Neural cell (in vitro differentiated cells): ENCODE measurements around the gene EXTL1. TPM values are rescaled to one million over a fixed set of nuclear protein-coding genes. Genes with fewer than 3 reads are reported as not detected.

Experiments used
- H2AFZ ChIP-seq: fragments of 200-600, 300-800 bp; sonication (generic), shearing (Covaris generic); 2 replicates; pipeline ENCODE4 v1.6.0; 2014; ENCODE audit warnings: low read depth, mild to moderate bottlenecking, antibody characterized with exemption, low read length, moderate library complexity
- H3F3A ChIP-seq: fragments of 200-600 bp; shearing (Covaris generic); 2 replicates; pipeline ENCODE4 v1.6.1; 2016; ENCODE audit warnings: mild to moderate bottlenecking, moderate library complexity, mixed read lengths, antibody characterized with exemption, low read length; ENCODE audit not compliant: insufficient read depth, poor library complexity, severe bottlenecking
- H3K27ac ChIP-seq: fragments of 200-600, 300-800 bp; sonication (generic), shearing (Covaris generic); 2 replicates; pipeline ENCODE4 v1.5.1; 2014; ENCODE audit warnings: mild to moderate bottlenecking, low read length, moderate library complexity
- H3K27me3 ChIP-seq: fragments of 300-800, 200-600 bp; sonication (generic), shearing (Covaris generic); 2 replicates; pipeline ENCODE4 v1.6.0; 2014; ENCODE audit warnings: mild to moderate bottlenecking, low read depth, low read length, moderate library complexity; ENCODE audit not compliant: insufficient read depth
- H3K36me3 ChIP-seq: fragments of 300-800, 200-600 bp; sonication (generic), shearing (Covaris generic); 2 replicates; pipeline ENCODE4 v1.5.1; 2014; ENCODE audit warnings: mild to moderate bottlenecking, antibody characterized with exemption, low read length, moderate library complexity; ENCODE audit not compliant: insufficient read depth
- H3K4me2 ChIP-seq: fragments of 300-800, 200-600 bp; sonication (generic), shearing (Covaris generic); 2 replicates; pipeline ENCODE4 v1.6.0; 2014; ENCODE audit warnings: mild to moderate bottlenecking, low read length
- H3K4me3 ChIP-seq: fragments of 300-800, 200-600 bp; sonication (generic), shearing (Covaris generic); 2 replicates; pipeline ENCODE4 v1.5.1; 2014; ENCODE audit warnings: mild to moderate bottlenecking, low read length, moderate library complexity
- H3K79me2 ChIP-seq: fragments of 200-600 bp; shearing (Covaris generic); replicated peaks from 2 replicates; pipeline ENCODE4 v1.6.0; 2014; ENCODE audit warnings: mild to moderate bottlenecking, low read length, moderate library complexity; ENCODE audit not compliant: insufficient read depth
- H3K9ac ChIP-seq: fragments of 300-800, 200-600 bp; sonication (generic), shearing (Covaris generic); 2 replicates; pipeline ENCODE4 v1.6.1; 2016; ENCODE audit warnings: mild to moderate bottlenecking, low read length, mixed read lengths
- H3K9me2 ChIP-seq: fragments of 200-600 bp; shearing (Covaris generic); 2 replicates; pipeline ENCODE4 v1.6.1; 2016; ENCODE audit warnings: mild to moderate bottlenecking, low read length, mixed read lengths; ENCODE audit not compliant: insufficient read depth
- H3K9me3 ChIP-seq: fragments of 200-600, 300-800 bp; sonication (generic), shearing (Covaris generic); 2 replicates; pipeline ENCODE4 v1.6.1; 2016; ENCODE audit warnings: mild to moderate bottlenecking, mixed run types, low read length, moderate library complexity, mixed read lengths
- H4K20me1 ChIP-seq: fragments of 200-600 bp; shearing (Covaris generic); 2 replicates; pipeline ENCODE4 v1.6.1; 2016; ENCODE audit warnings: mild to moderate bottlenecking, mixed run types; ENCODE audit not compliant: insufficient read depth
- CTCF ChIP-seq: fragments of 450-650 bp; IDR thresholded peaks from 2 replicates; pipeline ENCODE4 v1.5.1; 2014; ENCODE audit warnings: antibody characterized with exemption, mild to moderate bottlenecking, moderate library complexity; ENCODE audit not compliant: poor library complexity, severe bottlenecking
- EP300 ChIP-seq: fragments of 450-650 bp; conservative IDR thresholded peaks from 2 replicates; pipeline ENCODE4 v1.6.1; 2014; ENCODE audit warnings: antibody characterized with exemption, mild to moderate bottlenecking, moderate library complexity; ENCODE audit not compliant: poor library complexity, severe bottlenecking
- EZH2 ChIP-seq: fragments of 200-600, 300-800 bp; shearing (Covaris generic), sonication (generic); IDR thresholded peaks from 2 replicates; pipeline ENCODE4 v1.6.1; 2014; ENCODE audit warnings: antibody characterized with exemption, low read length, borderline replicate concordance, mild to moderate bottlenecking; ENCODE audit not compliant: insufficient read depth, poor library complexity, severe bottlenecking
- MXI1 ChIP-seq: fragments of 450-650 bp; conservative IDR thresholded peaks from 2 replicates; pipeline ENCODE4 v1.6.1; 2014; ENCODE audit warnings: antibody characterized with exemption, mild to moderate bottlenecking; ENCODE audit not compliant: poor library complexity, severe bottlenecking
- POLR2AphosphoS5 ChIP-seq: IDR thresholded peaks from 2 replicates; pipeline ENCODE4 v1.6.1; 2012
- RAD21 ChIP-seq: fragments of 450-650 bp; conservative IDR thresholded peaks from 2 replicates; pipeline ENCODE4 v1.6.1; 2014; ENCODE audit warnings: antibody characterized with exemption, mild to moderate bottlenecking, moderate library complexity
- REST ChIP-seq: IDR thresholded peaks from 2 replicates; pipeline ENCODE4 v1.6.1; 2012; ENCODE audit warnings: borderline replicate concordance
- SMC3 ChIP-seq: fragments of 450-650 bp; conservative IDR thresholded peaks from 2 replicates; pipeline ENCODE4 v1.6.1; 2014; ENCODE audit warnings: antibody characterized with exemption, mild to moderate bottlenecking, moderate library complexity; ENCODE audit not compliant: poor library complexity
- TAF1 ChIP-seq: IDR thresholded peaks from 2 replicates; pipeline ENCODE4 v1.6.1; 2012; ENCODE audit warnings: low read depth
- polyA minus RNA-seq: library from RNA; depleted of rRNA, polyadenylated mRNA; stranded (reverse); fragments of >200 nt; gene quantifications from 2 replicates; pipeline ENCODE4 v1.2.3, GENCODE V29; 2014
- polyA plus RNA-seq: library from polyadenylated mRNA; depleted of rRNA; stranded (reverse); fragments of >200 nt; gene quantifications from 2 replicates; pipeline ENCODE4 v1.2.3, GENCODE V29; 2014

The EXTL1 gene
- polyA plus RNA-seq (2.0 and 2.7 TPM in 2 replicates), polyA minus RNA-seq (4.2 and 5.8 TPM in 2 replicates)

- peak; percentile 81 for TF ChIP-seq POLR2AphosphoS5
- TF ChIP-seq EP300, result no peak
- peak; percentile 71 for TF ChIP-seq REST
- TF ChIP-seq SMC3, result peak; percentile 9
- Histone ChIP-seq H2AFZ (peak within 1 kb of the TSS; percentile 71), H3F3A (no peaks in the 10 kb centered on the region), H4K20me1 (no peaks in the 10 kb centered on the region), H3K36me3 (no peaks in the 10 kb centered on the region), H3K4me2 (peak within 1 kb of the TSS; percentile 69), H3K79me2 (no peaks in the 10 kb centered on the region), H3K4me3 (peak within 1 kb of the TSS; percentile 70), H3K27me3 (no peaks in the 10 kb centered on the region), H3K9me2 (no peaks in the 10 kb centered on the region), H3K27ac (peak within 1 kb of the TSS; percentile 49), H3K9me3 (no peaks in the 10 kb centered on the region), H3K9ac (peak within 1 kb of the TSS; percentile 67)
These were observed at the start of gene EXTL1 for GRCh38 chr1:26021647-26022403. Gene EXTL1 (plus strand): TSS chr1:26021775. CDS start chr1:26022647, 872 bp downstream.

- no peaks in the 10 kb centered on the region for H4K20me1 ChIP-seq
- no peaks in the 10 kb centered on the region for H3K27me3 ChIP-seq
- H3K9me3 ChIP-seq, result no peaks in the 10 kb centered on the region
- no peak overlapping the region for H3K9ac ChIP-seq
- H3K79me2 ChIP-seq, result no peaks in the 10 kb centered on the region
- no peak overlapping the region for H3K4me2 ChIP-seq
- TF ChIP-seq POLR2AphosphoS5 (no peak), EZH2 (no peak), TAF1 (no peak), MXI1 (no peak), RAD21 (no peak), EP300 (no peak), SMC3 (no peak), CTCF (no peak), REST (no peak)
- H3K27ac ChIP-seq, result no peak overlapping the region
- no peaks in the 10 kb centered on the region for H3F3A ChIP-seq
- H3K9me2 ChIP-seq, result no peaks in the 10 kb centered on the region
- no peak overlapping the region for H3K4me3 ChIP-seq
- H3K36me3 ChIP-seq, result no peaks in the 10 kb centered on the region
- no peak overlapping the region for H2AFZ ChIP-seq
These were observed 49.8 kb upstream of the EXTL1 start for GRCh38 chr1:25971811-25972180.
